ENCODE results near the gene HOMER3.
"Not testable (repeated sequence)": the region's sequence is repeated elsewhere in the genome, so short reads cannot be mapped to it uniquely, and the experiment has no call there.

Gene HOMER3

DNA sequence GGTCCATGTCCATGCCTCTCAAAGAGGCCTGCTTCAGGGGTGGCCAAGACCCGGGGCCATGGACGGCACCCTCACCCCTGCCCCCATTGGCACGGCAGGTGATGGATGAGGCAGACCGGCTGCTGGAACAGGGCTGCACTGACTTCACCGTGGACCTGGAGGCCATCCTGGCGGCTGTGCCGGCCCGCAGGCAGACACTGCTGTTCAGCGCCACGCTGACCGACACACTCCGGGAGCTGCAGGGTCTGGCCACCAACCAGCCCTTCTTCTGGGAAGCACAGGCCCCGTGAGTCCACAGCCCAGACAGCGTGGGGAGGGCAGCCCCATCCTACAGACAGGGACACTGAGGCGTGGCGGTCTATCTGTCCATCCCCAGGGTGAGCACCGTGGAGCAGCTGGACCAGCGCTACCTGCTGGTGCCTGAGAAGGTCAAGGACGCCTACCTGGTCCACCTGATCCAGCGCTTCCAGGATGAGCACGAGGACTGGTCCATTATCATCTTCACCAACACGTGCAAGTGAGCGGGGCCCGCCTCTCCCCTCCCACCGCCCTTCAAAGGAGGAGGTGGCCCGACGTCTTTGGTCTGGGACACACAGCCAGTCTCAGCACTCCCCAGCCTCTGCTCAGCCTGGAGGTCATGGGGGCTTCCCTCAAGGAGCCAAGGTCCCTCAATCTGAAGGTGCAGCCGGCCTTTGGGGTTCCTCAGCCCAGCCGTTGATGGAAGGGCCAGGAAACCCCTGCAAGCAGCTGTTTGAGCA, 18.6 kb downstream of the HOMER3 start:
- DNase-seq, result no peak

DNA sequence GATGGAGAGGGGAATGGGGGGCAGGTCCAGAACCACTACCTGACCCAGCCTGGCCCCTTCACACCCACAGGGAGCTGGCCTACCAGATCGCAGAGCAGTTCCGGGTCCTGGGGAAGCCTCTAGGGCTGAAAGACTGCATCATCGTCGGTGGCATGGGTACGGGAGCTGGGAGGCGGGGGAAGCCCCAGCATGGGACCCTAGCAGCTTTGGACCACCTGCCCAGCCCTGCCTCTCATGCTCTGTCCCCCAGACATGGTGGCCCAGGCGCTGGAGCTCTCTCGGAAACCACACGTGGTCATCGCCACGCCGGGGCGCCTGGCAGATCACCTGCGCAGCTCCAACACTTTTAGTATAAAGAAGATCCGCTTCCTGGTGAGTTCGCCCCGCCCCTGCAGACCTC, 19.4 kb downstream of the HOMER3 start:
- no peak for DNase-seq

GRCh38 chr19:18920400-18920799, 20.6 kb downstream of the HOMER3 start:
- DNase-seq, result no peak

DNA sequence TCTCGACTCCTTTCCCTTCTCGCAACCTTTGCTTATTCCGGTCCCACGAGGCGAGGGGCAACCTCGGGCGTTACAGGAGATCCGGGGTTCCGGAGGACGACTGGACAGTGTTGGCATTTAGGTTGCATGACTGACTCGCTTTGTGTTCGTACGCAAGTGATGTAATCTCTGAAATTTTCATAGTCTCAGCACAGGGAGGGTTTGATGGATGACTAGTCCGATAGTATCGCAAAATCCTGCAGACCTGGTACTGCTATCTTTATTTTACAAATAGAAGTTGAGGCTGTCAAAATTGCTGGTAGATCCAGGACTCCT, 21.2 kb downstream of the HOMER3 start:
- DNase-seq, result no peak

DNA sequence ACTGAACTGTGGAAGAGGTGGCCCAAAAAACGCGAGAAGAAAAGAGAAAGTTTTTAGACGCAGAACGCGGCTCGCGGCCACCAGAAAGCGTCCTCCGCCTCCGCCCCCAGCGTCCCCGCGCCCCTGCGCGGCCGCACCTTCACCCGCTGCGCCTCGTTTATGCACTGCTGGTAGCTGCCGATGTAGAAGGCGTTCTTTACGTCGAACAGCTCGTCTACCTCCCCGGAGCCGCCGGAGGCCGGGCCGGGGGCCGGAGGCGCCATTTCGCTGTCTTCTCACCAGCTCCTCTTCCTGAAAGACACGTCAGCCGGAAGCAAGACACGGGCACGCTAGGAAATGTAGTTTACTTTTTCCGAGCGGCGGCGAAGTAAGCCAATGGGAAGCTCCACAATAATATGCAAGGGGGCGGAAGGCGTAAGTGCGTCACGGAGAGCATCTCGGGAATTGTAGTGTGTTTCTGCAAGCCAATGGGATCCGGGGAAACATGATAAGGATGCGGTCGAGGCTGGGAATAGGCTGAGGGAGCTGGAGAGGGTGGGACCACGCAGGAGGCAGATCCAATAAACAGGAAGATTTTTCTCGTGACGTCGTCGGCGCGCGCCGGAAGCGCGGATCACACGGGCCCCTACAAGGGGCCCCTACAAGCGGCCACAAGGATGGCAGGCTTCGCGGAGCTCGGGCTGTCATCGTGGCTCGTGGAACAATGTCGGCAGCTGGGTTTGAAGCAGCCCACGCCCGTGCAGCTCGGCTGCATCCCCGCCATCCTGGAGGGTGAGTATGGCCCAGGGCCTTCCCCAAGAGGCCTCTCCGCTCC, 21.7 kb downstream of the HOMER3 start, which contains the start of the genes COPE and DDX49:
Gene COPE, minus strand, starts transcription at position 302 of the 814 bp plus-strand sequence. Its CDS starts 39 bp downstream, at position 263.
Gene DDX49, plus strand, starts transcription at position 630 of the 814 bp plus-strand sequence. Its CDS starts 27 bp downstream, at position 657.
- peak; percentile 100 for DNase-seq

GRCh38 chr19:18917593-18917992, 23.4 kb downstream of the HOMER3 start:
- not testable (repeated sequence) for DNase-seq

DNA sequence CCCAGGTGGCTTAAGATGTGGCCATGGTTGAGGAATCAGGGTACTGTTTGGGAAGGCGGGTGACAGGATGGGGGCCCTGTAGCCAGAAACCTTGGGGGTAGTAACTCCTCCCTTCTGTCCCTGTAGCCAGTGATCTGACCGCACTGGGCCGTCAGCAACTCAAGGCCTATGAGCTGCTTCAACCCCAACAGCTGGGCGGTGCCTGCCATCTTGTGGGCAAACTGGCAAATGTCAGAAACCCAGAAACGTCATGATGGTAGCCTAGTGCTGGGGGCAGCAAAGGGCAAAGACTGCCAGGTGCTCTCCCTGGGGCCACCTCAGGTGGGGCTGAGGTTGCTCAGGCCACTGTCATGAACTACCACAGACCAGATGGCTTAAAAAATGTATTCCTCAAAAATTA, 25.4 kb downstream of the HOMER3 start:
- no peak for DNase-seq

GRCh38 chr19:18913466-18913865, 27.6 kb downstream of the HOMER3 start:
- DNase-seq, result no peak

GRCh38 chr19:18912933-18913332, 28.1 kb downstream of the HOMER3 start:
- no peak for DNase-seq

GRCh38 chr19:18910801-18911436, 30.1 kb downstream of the HOMER3 start:
- DNase-seq, result no peak

DNA sequence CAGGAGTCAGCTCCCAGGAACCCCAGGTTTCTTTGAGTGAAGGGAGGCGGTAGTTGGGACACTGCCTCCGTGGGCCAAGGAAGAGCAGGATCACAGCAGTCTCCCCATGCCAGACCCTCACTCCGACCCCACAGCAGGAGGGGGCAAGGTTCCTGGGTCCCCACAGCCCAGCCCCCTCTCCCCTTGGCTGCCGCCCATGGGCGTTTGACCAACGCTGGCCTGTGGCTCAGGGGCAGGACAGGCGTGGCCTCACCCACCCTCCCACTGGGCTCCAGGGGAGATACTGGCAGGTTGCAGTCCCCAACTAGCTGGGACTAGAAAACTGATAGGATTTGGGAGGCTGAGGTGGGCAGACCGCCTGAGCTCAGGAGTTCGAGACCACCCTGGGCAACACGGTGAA, 31.0 kb downstream of the HOMER3 start:
- no peak for DNase-seq

DNA sequence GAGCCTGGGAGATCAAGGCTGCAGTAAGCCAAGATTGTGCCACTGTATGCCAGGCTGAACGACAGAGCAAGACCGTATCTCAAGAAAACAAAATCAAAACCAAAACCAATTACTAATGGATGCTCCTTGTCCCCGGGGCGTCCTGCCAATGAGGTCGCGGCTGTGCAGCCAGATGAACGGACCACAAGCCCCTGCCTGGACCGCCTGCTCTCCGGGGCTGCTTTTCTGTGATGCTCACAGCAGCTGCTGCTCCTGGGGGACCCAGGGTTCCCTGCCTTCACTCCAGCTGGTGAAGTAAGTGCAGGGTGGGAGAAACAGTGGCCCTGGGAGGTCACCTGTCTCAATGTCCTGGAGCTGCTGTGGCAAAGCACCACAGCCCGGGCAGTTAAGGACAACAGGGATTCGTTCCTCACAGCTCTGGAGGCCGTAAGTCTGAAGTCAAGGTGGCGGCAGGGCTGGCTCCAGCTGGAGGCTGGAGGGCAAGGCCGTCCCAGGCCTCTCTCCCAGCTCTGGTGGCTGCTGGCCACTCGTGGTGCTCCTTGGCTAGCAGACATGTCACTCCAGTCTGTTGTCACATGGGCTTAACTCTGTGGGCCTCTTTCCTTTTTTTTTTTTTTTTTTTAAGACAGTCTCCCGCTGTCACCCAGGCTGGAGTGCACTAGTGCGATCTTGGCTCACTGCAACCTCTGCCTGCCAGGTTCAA, 31.9 kb downstream of the HOMER3 start:
- no peak for DNase-seq

- no peak for DNase-seq
These were observed 34.2 kb downstream of the HOMER3 start for GRCh38 chr19:18906605-18907519.

- DNase-seq, result no peak
These were observed 35.3 kb downstream of the HOMER3 start for GRCh38 chr19:18905513-18906236.

- no peak for DNase-seq
These were observed 36.0 kb downstream of the HOMER3 start for GRCh38 chr19:18905058-18905456.

DNA sequence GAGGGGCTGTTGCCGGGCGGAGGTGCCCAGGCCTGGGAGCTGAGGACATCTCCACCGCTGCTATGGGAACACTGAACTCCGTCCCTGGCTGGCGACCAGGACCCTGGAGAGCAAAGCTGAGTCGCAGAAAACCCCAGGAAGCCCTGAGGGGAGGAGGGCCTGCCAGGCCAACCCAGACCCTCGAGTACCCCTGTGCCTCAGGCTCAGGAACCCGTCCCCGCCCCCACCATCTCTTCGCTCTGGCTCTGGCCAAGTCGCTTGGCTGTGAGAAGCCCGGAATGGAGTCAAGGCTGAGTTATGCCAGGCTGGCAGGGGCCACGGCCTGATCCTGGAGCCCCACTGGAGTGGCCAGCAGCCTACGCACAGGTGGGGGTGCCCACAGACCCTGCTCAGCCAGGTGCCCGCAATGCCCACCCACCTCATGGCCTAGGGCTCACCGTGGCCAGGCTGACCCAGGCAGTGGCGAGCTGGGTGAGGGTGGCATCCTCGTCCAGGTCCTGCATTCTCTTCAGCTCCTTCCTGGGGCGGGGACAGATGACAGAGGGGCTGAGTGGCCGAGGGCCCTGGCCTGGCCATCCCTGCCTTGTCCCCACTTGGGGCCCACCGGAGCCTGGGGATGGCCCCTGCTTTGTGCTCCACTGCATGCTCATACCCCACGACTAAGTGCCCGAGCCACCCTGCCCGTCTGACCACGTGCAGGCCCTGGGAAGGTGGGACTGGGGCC, 36.5 kb downstream of the HOMER3 start:
- DNase-seq, result no peak

DNA sequence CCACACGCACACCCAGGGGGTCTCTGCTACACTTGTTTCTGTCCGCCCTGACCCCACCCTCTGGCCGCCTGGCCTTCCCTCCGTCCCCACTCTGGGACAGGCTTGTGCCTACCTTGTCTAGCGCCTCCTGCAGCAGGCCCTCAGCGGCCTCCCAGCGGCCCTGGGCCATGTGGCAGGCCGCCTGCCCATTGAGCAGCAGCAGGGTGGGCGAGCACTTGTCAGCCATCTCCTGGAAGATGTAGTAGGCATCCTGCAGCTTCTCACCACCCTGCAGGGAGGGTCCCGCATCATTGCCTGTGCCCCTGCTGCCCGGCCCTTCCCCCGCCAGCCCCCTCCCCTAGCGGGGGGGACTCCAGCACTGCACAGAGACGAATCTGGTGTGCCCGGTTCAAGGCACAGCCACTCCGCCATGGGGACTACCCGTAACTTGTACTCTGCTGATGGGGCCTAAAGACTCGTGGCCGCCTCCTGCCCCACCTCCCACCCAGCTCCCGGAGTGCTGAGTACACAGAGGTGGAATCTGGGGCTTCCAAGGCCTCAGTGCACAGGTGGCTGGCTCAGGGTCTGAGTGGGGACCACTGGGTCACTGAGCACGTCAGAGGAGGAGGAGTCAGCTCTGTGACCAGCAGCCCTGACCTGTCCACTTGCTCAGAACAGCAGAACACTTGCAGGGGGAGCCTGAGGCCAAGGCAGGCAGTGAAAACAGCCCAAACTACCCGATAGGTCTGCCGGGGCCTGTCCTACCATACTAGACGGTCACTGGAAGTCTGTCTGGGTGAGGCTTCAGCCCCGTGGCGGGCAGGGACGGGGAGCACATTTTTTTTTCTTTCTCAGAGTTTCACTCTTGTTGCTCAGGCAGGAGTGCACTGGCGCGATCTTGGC, 37.6 kb downstream of the HOMER3 start:
- DNase-seq, result no peak

GRCh38 chr19:18902519-18902918, 38.5 kb downstream of the HOMER3 start:
- DNase-seq, result not testable (repeated sequence)

GRCh38 chr19:18901491-18901890, 39.5 kb downstream of the HOMER3 start:
- no peak for DNase-seq

All from NCI-H446 treated with DMSO at 0.1 percent for 48 hours (cell line).